Renal cortex interstitium (tissue), 11 donors: ENCODE measurements around the gene ANKRD24. TPM values are rescaled to one million over a fixed set of nuclear protein-coding genes. Genes with fewer than 3 reads are reported as not detected.
"Not testable (repeated sequence)": the region's sequence is repeated elsewhere in the genome, so short reads cannot be mapped to it uniquely, and the experiment has no call there.

ENCODE experiments used
- DNase-seq, 11 donors: peaks; one replicate each; pipeline ENCODE4 v3.0.0-alpha.2; 2013; ENCODE audit warnings: low read depth in 9 of 11, low spot score in 4 of 11; ENCODE audit errors: extremely low read depth in 1 of 11
- polyA plus RNA-seq, 3 donors: library from polyadenylated mRNA; unstranded; fragments of 120-200 nt; gene quantifications; one replicate each; pipeline ENCODE4 v1.2.1, GENCODE V29; 2013; ENCODE audit not compliant: insufficient read length in 3 of 3

The ANKRD24 gene
- polyA plus RNA-seq, 3 donors = 0.79 to 2.3 (median 1.1) TPM

DNA sequence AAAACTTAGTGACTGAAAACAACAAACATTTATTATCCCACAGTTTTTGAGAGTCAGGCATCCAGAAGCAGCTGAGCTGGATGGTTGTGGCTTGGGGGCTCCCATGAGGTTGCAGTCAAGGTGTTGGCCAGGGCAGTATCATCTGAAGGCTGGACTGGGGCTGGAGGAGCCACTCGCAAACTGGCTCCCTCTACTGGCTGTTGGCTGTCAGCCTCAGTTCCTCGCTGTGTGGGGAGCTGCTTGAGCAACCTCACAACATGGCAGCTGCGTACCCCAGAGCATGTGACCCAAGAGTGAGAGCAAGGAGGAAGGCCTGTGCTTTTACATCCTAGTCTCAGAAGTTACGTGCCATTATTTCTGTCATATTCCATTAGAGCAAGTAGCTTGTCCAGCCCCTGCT is 74.1 kb downstream of the ANKRD24 start:
- DNase-seq = no peak

DNA sequence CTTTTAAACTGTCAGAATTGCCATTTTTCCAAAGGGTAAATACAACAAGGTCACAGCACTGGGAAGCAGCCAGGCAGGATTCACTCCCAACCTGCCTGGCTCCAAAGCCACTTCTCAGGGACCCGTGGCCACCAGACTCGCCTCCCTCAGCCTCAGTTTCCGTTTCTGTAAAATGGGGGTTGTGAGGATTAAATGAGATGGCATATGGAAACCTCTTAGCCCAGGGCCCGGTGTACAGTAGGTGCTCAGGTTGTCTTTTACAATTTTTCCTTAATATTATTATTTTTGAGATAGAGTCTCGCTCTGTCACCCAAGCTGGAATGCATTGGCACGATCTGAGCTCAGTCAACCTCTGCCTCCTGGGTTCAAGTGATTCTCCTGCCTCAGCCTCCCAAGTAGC is 74.5 kb downstream of the ANKRD24 start:
- no peak for DNase-seq

- no peak for DNase-seq
These were observed 75.7 kb downstream of the ANKRD24 start for GRCh38 chr19:4258181-4258580.

DNA sequence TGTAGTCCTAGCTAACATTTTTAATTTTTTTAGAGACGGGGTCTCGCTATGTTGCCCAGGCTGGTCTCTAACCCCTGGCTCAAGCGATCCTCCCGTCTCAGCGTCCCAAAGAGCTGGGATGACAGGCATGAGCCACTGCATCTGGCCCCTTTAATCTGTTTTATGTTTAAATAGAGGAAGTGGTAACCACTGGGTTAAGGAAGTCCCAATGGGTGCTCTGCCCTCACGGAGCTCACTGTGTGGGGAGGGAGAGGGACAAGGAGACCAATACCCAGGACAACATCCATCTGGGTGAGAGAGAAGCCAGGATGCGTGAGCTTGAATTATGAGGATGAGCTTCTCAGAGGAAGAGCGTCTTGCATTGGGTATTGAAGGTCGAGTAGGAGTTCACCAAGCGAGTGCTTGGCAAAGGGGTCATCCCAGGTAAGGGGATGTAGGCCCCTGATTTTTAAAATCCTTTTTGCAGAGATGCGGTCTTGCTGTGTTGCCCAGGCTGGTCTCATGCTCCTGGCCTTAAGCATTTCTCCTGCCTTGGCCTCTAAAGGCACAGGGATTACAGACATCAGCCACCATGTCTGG is 78.2 kb downstream of the ANKRD24 start:
- no peak for DNase-seq

GRCh38 chr19:4264812-4265211 is 82.3 kb downstream of the ANKRD24 start:
- no peak for DNase-seq

- no peak for DNase-seq
These were observed 83.9 kb downstream of the ANKRD24 start for GRCh38 chr19:4266253-4267000.

GRCh38 chr19:4267101-4267900 is 84.8 kb downstream of the ANKRD24 start:
- peak in 1 of 11 donors; percentile 13 for DNase-seq

GRCh38 chr19:4267901-4268815 is 85.7 kb downstream of the ANKRD24 start:
- DNase-seq = no peak

GRCh38 chr19:4268816-4269430 is 86.4 kb downstream of the ANKRD24 start:
- DNase-seq = no peak

- DNase-seq = no peak
These were observed 90.4 kb downstream of the ANKRD24 start for GRCh38 chr19:4272894-4273293.

GRCh38 chr19:4274321-4274686 is 91.8 kb downstream of the ANKRD24 start:
- not testable (repeated sequence) for DNase-seq

Other genes with a start within 250 kb of the ANKRD24 start
- not detected for gene NMRK2, start 249.6 kb upstream of the ANKRD24 start, polyA plus RNA-seq
- gene DAPK3, start 211.6 kb upstream of the ANKRD24 start, polyA plus RNA-seq = 10 to 100 TPM; 32.7 to 50.8 (median 42.1) TPM
- 1,000 to 10,000 TPM; 1,532 to 1,936 (median 1,761) TPM for gene EEF2, start 197.2 kb upstream of the ANKRD24 start, polyA plus RNA-seq
- gene PIAS4, start 175.0 kb upstream of the ANKRD24 start, polyA plus RNA-seq = 10 to 100 TPM; 30.7 to 36.6 (median 33.3) TPM
- 10 to 100 TPM in 2 of 3 donors, 1 to 10 TPM in 1; 7.6 to 13.8 (median 10.5) TPM for gene ZBTB7A, start 115.8 kb upstream of the ANKRD24 start, polyA plus RNA-seq
- gene MAP2K2, start 58.6 kb upstream of the ANKRD24 start, polyA plus RNA-seq = 100 to 1,000 TPM in 2 of 3 donors, 10 to 100 TPM in 1; 85.6 to 125 (median 124) TPM
- gene CREB3L3, start 29.1 kb upstream of the ANKRD24 start, polyA plus RNA-seq = 1 to 10 TPM in 1 of 3 donors, under 1 TPM in 2; 0.56 to 1.2 (median 0.95) TPM
- 10 to 100 TPM; 17.1 to 28.6 (median 21.7) TPM for gene SIRT6, start 126 bp upstream of the ANKRD24 start, polyA plus RNA-seq
- under 1 TPM; 0.36 to 0.82 (median 0.54) TPM for gene EBI3, start 46.8 kb downstream of the ANKRD24 start, polyA plus RNA-seq
- gene YJU2, start 64.4 kb downstream of the ANKRD24 start, polyA plus RNA-seq = 10 to 100 TPM; 19.5 to 26.6 (median 21.4) TPM
- gene SHD, start 96.6 kb downstream of the ANKRD24 start, polyA plus RNA-seq = 1 to 10 TPM; 1.5 to 3.5 (median 3.0) TPM
- gene TMIGD2, start 119.7 kb downstream of the ANKRD24 start, polyA plus RNA-seq = under 1 TPM; 0.22 to 0.39 (median 0.38) TPM
- gene FSD1, start 121.9 kb downstream of the ANKRD24 start, polyA plus RNA-seq = 1 to 10 TPM; 5.6 to 8.7 (median 6.9) TPM
- gene STAP2, start 156.1 kb downstream of the ANKRD24 start, polyA plus RNA-seq = 10 to 100 TPM; 23.8 to 37.6 (median 28.7) TPM
- 10 to 100 TPM; 21.3 to 31.4 (median 26.0) TPM for gene MPND, start 160.9 kb downstream of the ANKRD24 start, polyA plus RNA-seq
- 10 to 100 TPM; 54.5 to 80.5 (median 73.3) TPM for gene SH3GL1, start 217.9 kb downstream of the ANKRD24 start, polyA plus RNA-seq
- gene CHAF1A, start 220.0 kb downstream of the ANKRD24 start, polyA plus RNA-seq = 10 to 100 TPM; 20.5 to 27.9 (median 24.2) TPM